VCaP (cell line): ENCODE data around the gene SLFNL1.

Experiments
- H3K27ac ChIP-seq: fragments of 450-650 bp; 2 replicates; pipeline ENCODE4 v1.5.1; 2017
- CTCF ChIP-seq: fragments of 450-650 bp; conservative IDR thresholded peaks from 2 replicates; pipeline ENCODE4 v1.5.1; 2017; ENCODE audit warnings: mild to moderate bottlenecking, moderate library complexity

The SLFNL1 gene

DNA sequence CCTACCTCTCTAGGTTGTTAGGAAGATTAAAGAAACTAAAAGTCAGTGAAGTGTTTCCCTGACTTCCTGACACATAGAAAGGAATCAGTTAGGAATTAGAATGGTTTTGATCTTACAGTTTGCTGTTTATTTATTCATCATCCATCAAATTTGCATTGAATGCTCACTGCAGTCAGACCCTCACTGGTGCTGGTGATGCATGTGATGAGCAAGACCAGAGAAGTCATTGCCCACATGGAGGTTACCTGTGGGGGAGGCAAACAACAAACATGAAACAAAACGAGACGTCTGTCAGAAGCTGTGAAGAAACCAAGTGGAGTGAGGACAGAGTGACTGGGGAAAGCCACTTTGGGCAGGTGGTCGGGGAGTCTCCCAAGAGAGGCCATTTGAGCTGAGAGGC is 35.6 kb downstream of the SLFNL1 start:
- no peak overlapping the region for H3K27ac ChIP-seq
- TF ChIP-seq CTCF, result no peak

- no peak for TF ChIP-seq CTCF
- H3K27ac ChIP-seq, result no peak overlapping the region
Measured at GRCh38 chr1:40985161-40985560, 36.4 kb downstream of the SLFNL1 start.

- H3K27ac ChIP-seq, result no peak overlapping the region
Measured at GRCh38 chr1:40984531-40984930, 37.0 kb downstream of the SLFNL1 start.

DNA sequence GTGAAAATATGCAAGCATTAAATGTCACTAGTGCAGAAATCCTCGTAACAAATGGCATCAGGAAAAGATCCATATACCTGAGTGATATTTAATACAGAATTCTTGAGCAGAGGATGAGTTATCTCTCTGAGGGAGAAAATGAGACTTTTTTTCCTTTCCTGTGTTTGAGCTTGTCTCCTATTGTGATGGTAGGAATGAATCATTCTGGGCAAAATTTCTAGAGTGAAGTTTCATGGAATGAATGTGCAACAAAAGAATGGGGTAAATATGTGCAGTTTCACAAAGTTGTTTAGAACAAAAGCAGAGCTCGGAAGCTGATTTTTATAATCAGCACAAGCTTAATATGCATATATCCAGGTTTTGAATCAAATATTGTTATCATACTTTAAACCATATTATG is 37.5 kb downstream of the SLFNL1 start:
- H3K27ac ChIP-seq, result peak overlapping the region; percentile 94
- TF ChIP-seq CTCF, result no peak

More at GRCh38 chr1:40984531-40984930, 37.0 kb downstream of the SLFNL1 start:
- TF ChIP-seq CTCF, result no peak

GRCh38 chr1:40983286-40983685 is 38.2 kb downstream of the SLFNL1 start:
- TF ChIP-seq CTCF, result no peak
- peak overlapping the region; percentile 94 for H3K27ac ChIP-seq

- no peak for TF ChIP-seq CTCF
- H3K27ac ChIP-seq, result peak overlapping the region; percentile 94
Measured at GRCh38 chr1:40982721-40983120, 38.8 kb downstream of the SLFNL1 start.

DNA sequence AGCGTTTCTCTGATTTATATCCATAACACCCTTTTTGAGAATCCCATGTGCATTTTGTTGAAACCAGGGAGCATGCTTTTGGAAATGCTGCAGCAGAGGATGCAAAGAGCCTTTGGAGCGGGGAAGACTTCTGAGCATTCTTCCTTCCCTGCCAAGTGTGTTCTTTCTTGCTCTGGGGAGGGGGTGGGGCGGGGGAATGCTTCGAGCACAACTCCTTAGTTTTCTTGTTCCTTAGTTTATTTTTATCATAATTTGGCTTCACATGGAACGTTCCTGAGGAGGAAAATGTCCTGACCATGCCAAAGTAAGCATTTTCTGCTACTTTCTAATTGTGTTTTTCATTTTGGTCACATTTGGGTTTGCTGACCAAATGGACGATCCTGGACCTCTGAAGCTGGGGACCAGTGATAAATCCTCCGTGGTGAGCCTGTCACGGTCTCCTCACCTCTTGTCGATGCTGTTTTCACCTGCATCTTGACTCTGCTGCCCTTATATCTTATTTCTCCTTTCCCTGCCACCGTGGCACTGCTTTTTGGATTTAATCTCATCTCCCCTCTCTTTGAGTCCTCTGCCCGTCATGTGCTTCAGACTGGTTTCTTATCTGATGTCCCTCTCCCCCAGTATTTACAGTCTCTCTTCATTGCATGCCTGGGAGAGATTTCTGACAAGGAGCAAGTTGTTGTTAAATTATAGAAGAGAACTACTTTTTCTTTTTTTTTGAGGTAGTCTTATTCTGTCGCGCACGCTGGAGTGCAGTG is 39.7 kb downstream of the SLFNL1 start:
- TF ChIP-seq CTCF, result no peak
- H3K27ac ChIP-seq, result peak overlapping the region; percentile 94
